Frontal cortex (tissue), 4 donors: ENCODE data around the gene MED22. TPM values are rescaled to one million over a fixed set of nuclear protein-coding genes. Genes with fewer than 3 reads are reported as not detected.

Experiments used
- DNase-seq, 2 donors: peaks; one replicate each; pipeline ENCODE4 v3.0.0; 2012; ENCODE audit warnings: low spot score in 2 of 2
- FAIRE-seq: peaks from 2 replicates; lab custom pipeline; 2012; peaks lifted over from hg19 to GRCh38; lab: Jason Lieb, UNC
- total RNA-seq: library from RNA; depleted of rRNA; stranded (reverse); fragments of >200 nt; gene quantifications from one replicate; pipeline ENCODE4 v1.2.3, GENCODE V29; 2014
- donor health status: control.
- donor health status: control.
- donor health status: control.

MED22 gene
- total RNA-seq, 1 donor from 2014 or later = 15.1 TPM

DNA sequence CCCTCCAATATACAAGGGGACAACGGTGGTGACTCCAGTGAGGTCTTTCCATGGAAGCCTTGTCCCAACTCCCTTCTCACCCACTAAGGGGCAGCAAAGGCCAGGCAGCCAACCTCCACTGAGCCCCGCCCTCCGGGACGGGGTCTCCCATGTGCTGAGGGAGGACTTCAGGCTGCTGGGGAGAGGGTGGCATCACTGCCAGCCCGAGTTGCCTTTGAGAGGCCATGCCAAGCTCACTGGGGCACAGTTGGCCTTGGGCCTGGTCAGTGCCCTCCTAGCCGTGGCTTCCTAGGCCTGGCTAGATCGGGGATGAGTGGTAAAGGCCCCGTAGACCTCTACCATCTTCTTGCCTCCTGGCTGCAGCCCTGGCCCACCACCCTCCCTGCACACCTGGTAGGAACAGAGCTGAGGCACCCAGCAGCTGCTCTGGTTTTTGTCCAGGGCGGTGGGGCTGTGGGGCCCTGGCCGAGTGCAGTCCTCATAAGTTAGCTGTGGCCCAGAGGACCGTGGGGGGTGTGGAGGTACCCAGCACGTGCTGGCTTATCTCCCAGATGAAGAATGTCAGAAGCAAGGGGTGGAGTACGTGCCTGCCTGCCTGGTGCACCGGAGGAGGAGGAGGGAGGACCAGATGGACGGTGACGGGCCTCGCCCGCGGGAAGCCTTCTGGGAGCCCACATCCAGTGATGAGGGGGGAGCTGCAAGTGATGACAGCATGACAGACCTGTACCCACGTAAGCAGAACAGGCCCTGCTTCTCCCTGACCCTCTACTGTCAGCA is 11.7 kb upstream of the MED22 start:
- DNase-seq (no peak), FAIRE-seq (no peak)

GRCh38 chr9:133357656-133358055 is 9.7 kb upstream of the MED22 start:
- no peak for FAIRE-seq
- no peak for DNase-seq

DNA sequence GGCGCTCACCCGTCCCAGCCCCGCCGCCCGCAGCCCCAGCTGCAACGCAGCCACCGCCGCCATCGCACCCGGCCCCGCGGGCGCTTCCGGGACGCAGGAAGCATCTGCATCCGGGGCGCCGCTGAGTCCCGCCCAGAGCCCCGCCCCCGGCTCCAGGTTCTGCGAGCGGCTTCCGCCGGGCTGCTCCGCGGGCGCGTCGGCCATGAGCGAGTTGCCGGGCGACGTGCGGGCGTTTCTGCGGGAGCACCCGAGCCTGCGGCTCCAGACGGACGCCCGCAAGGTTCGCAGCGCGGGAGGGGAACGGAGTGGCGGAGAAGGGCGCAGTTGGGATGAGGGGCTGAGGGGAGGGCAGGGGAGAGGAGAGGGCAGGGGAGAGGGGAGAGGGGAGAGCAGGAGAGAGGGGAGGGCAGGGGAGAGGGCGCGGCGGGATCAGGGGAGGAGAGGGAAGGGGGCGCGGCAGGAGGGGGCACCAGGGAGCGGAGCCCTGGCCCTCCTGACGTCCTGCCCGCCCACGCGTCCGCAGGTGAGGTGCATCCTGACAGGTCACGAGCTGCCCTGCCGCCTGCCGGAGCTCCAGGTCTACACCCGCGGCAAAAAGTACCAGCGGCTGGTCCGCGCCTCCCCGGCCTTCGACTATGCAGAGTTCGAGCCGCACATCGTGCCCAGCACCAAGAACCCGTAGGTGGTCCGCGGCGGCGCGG is 8.6 kb upstream of the MED22 start, which contains the start of the genes SURF1 and SURF2:
SURF1 (minus strand) TSS at position 97 of the 701 bp plus-strand sequence; CDS start at position 63, 34 bp downstream.
SURF2 (plus strand) TSS at position 160 of the 701 bp plus-strand sequence; CDS start at position 203, 43 bp downstream.
- DNase-seq (peak; percentile 93 to 94), FAIRE-seq (no peak)

GRCh38 chr9:133355881-133356357 is 8.0 kb upstream of the MED22 start:
- no peak for DNase-seq
- FAIRE-seq = no peak

DNA sequence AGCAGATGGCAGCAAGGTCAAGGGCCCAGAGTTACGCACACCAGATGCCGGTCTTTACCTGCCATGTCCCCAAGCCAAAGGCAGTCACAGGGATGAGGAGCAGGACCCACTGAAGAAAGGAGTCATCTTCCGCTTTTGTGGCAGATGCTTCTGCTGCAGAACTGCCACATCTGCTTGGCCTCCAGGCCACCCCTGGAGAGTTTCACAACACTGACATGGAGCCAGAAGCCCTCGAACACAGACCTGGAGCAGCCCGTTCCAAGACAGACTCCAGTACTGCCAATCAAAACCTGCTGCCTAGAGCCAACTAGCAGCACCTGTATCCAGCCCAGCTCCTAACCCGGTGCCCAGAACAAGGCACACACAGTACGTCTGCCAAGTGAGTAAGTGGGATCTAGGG is 6.8 kb upstream of the MED22 start:
- DNase-seq = no peak
- no peak for FAIRE-seq

GRCh38 chr9:133353548-133353947 is 5.6 kb upstream of the MED22 start:
- DNase-seq = no peak
- no peak for FAIRE-seq

- FAIRE-seq = no peak
- no peak for DNase-seq
Measured at GRCh38 chr9:133352635-133353340, 4.9 kb upstream of the MED22 start.

GRCh38 chr9:133351908-133352634 is 4.1 kb upstream of the MED22 start:
- DNase-seq (no peak), FAIRE-seq (no peak)

DNA sequence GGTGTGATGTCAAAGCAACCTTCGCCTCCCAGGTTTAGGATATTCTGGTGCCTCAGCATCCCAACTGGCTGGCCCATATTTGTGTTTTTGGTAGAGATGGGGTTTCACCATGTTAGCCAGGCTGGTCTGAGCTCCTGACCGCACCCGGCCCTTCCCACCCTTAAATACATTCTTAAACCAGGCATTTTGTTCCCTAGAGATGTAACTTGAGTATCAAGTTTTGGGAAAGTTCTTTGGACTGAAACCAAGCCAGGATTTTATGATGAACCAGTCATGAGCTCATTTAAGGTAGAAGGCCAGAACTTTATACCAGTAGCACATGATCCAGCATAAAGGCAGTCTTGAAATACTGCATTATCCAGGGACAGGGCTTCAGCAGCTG is 3.6 kb upstream of the MED22 start:
- FAIRE-seq (no peak), DNase-seq (no peak)

DNA sequence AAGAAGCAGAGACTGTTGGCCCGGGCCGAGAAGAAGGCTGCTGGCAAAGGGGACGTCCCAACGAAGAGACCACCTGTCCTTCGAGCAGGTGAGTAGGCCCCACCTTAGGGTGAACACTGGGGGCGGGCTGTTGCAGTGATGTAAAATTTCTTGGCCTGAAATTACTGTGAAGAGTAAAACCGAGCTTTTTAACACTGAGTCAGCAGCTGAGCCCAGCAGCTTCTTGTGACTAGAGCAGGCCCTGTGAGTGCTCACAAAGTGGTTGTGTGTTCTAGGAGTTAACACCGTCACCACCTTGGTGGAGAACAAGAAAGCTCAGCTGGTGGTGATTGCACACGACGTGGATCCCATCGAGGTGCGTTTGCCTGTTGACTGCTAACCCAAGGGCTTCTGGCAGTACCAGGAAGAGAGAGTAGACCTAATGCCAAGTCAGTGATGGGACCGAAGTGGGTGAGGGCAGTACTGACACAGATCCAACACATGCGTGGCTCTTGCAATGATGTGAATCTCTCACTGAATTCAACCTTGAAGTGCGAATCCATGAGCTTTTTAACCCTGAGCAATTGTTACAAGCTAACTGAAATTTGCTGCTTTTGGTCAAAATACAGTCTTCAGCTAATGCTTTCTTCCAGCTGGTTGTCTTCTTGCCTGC is 2.2 kb upstream of the MED22 start:
- DNase-seq (no peak), FAIRE-seq (no peak)

GRCh38 chr9:133348718-133349573 is 1.0 kb upstream of the MED22 start:
- DNase-seq = no peak
- no peak for FAIRE-seq

GRCh38 chr9:133347515-133347984 is 381 bp downstream of the MED22 start:
- FAIRE-seq (no peak), DNase-seq (no peak)

GRCh38 chr9:133346021-133346785 is 1.7 kb downstream of the MED22 start:
- DNase-seq = no peak
- no peak for FAIRE-seq

- no peak for FAIRE-seq
- DNase-seq = no peak
Measured at GRCh38 chr9:133345596-133345995, 2.3 kb downstream of the MED22 start.

DNA sequence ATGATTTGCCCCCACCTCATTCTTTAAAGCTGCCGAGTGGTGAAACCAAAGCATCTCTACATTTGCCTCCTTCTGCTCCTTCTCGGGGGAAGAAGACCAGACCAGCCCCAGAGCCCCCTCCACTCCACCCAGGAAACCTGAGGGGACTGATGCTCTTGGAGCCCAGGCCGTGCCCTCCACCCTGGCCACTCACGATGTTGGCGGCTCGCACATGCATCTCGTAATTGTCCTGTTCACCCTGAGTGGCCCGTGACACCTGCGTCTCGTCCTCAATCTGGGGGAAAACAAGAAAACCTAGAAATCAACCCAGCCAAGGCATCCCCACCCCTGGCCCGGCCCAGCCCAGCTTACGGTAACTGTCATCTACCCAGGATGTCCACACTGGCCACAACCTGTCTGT is 3.0 kb downstream of the MED22 start:
- FAIRE-seq (no peak), DNase-seq (no peak)

DNA sequence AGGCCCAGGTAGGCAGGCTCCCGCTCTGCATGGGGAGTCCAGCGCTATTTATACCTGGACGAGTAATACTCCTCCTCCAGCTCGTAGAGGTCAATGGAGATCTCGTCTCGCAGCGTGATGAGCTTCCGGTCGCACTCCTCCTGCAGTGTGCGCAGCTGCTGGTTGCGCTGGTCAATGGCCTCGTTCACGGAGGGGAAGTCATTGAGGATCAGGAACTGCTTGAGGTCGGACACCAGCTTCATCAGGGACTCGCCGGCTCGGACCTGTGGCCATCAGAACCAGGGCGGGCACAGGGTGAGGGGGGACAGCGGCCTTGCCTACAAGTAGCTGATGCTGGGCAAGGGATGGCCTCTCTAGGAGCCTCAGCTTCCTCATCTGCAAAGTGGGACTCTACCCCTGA is 3.9 kb downstream of the MED22 start:
- no peak for FAIRE-seq
- DNase-seq = no peak

DNA sequence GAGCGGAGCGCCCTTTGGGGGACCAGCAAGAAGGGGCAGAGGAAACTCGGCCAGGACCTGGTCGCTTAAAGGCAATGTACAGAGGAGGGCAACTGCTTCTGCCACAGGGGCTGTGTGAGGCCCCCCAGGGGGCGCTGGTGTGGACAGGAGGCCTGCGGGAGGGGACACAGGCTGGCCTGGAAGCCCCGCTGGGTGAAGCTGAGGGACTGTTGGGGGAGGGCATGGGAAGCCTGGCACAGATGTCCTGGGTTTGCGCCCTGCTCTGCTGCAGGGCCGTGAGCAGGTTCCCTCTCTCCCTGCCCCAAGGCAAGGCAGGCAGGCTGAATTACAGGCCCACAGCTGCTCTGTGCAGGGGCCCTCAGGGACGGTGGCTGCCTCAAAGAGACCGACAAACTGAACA is 5.4 kb downstream of the MED22 start:
- no peak for FAIRE-seq
- DNase-seq = no peak

- DNase-seq (no peak), FAIRE-seq (no peak)
Measured at GRCh38 chr9:133342069-133342406, 5.9 kb downstream of the MED22 start.
